ENCODE measurements around the gene BASP1. TPM values are rescaled to one million over a fixed set of nuclear protein-coding genes. Genes with fewer than 3 reads are reported as not detected.

The BASP1 gene
- total and polyA plus RNA-seq, 2 donors (not counting 1 experiment from before 2014, with no cell fraction given), result 53.0 to 66.4 TPM

- CTCF ChIA-PET, result no interaction called here
- Mint-ChIP-seq H3K9me3 (ENCODE audit: insufficient read depth) (no peaks in the 10 kb centered on the region), H3K27ac (peak overlapping the region; percentile 60), H3K4me1 (peaks cover 64% of the 10 kb centered on the region), H3K27me3 (no peaks in the 10 kb centered on the region), H3K4me3 (peak overlapping the region; percentile 49)
- H3K9me3 ChIP-seq (ENCODE audit: control extremely low read depth in 1 of 3, control insufficient read depth in 2 of 3, insufficient read depth in 1 of 3, low read length in 2 of 3), result no peaks in the 10 kb centered on the region
- no peak overlapping the region for H3K4me3 ChIP-seq (ENCODE audit: control extremely low read depth in 1 of 5, extremely low read depth in 1 of 5, insufficient read depth in 1 of 5, low read depth in 2 of 5, low read length in 4 of 5)
- no peak overlapping the region for H2AFZ ChIP-seq (ENCODE audit: insufficient read depth, low read depth, low read length, poor library complexity, severe bottlenecking)
- H3K27me3 ChIP-seq (replicated peaks in 1 of 4; ENCODE audit: control extremely low read depth in 1 of 4, control insufficient read depth in 3 of 4, insufficient read depth in 4 of 4, low read length in 3 of 4), result no peaks in the 10 kb centered on the region
- no peak overlapping the region for H3K9ac ChIP-seq (ENCODE audit: low read length)
- H3K4me1 ChIP-seq (ENCODE audit: control insufficient read depth in 2 of 2, insufficient read depth in 2 of 2, low read length in 2 of 2), result peaks cover 25 to 27% of the 10 kb centered on the region in 2 donors
- POLR2A ChIA-PET, result interaction anchor here (0.7 kb wide), 2 partner anchors 14 to 483 kb away, joined by 3 to 4 read pairs; no protein-coding TSS in a partner anchor
- WGBS (ENCODE audit: insufficient coverage), result 93% methylated on average over 4 of the region's 7 CpGs
- H4K20me1 ChIP-seq (ENCODE audit: control insufficient read depth, insufficient read depth, low read length, poor library complexity, severe bottlenecking), result peaks cover 81% of the 10 kb centered on the region
- intact Hi-C loops (cut with micrococcal nuclease), result loop anchor here (2.0 kb wide), 1 partner anchor 15 kb away; no protein-coding TSS in a partner anchor
- no peak for TF ChIP-seq EZH2 (IDR thresholded peaks at IDR 0.05; ENCODE audit: borderline replicate concordance, insufficient read depth, low read depth, low read length, poor library complexity, severe bottlenecking)
- TF ChIP-seq CTCF (IDR thresholded peaks at IDR 0.05), result no peak
- H3K27ac ChIP-seq (ENCODE audit: low read length in 2 of 2), result no peak overlapping the region
- ATAC-seq (ENCODE audit: low read depth) (no peak), DNase-seq (no peak)
- peaks cover under 1 to 5% of the 10 kb centered on the region in 2 experiments for H3K36me3 ChIP-seq (replicated peaks in 1 of 2; ENCODE audit: control extremely low read depth in 1 of 2, control insufficient read depth in 1 of 2, extremely low read depth in 1 of 2, insufficient read depth in 2 of 2, low read length in 1 of 2)
- peaks cover 100% of the 10 kb centered on the region for H3K79me2 ChIP-seq (ENCODE audit: control insufficient read depth, insufficient read depth, low read length)
- peak overlapping the region; percentile 1 for H3K4me2 ChIP-seq (replicated peaks; ENCODE audit: low read depth, low read length, poor library complexity, severe bottlenecking)
Measured at GRCh38 chr5:17241635-17242034, 24.2 kb downstream of the BASP1 start.

GRCh38 chr5:17243287-17244063 lies 26.0 kb downstream of the BASP1 start:
- CTCF ChIA-PET, result no interaction called here
- DNase-seq (no peak), ATAC-seq (ENCODE audit: low read depth) (no peak)
- no peak for TF ChIP-seq EZH2 (IDR thresholded peaks at IDR 0.05; ENCODE audit: borderline replicate concordance, insufficient read depth, low read depth, low read length, poor library complexity, severe bottlenecking)
- Mint-ChIP-seq H3K4me3 (no peak overlapping the region), H3K27ac (peak overlapping the region; percentile 78), H3K4me1 (peaks cover 70% of the 10 kb centered on the region), H3K9me3 (ENCODE audit: insufficient read depth) (no peaks in the 10 kb centered on the region), H3K27me3 (no peaks in the 10 kb centered on the region)
- intact Hi-C loops (cut with micrococcal nuclease), result loop anchor here (2.0 kb wide), 1 partner anchor 13 kb away; no protein-coding TSS in a partner anchor
- Histone ChIP-seq H2AFZ (ENCODE audit: insufficient read depth, low read depth, low read length, poor library complexity, severe bottlenecking) (no peak overlapping the region), H3K79me2 (ENCODE audit: control insufficient read depth, insufficient read depth, low read length) (peaks cover 100% of the 10 kb centered on the region), H3K4me2 (replicated peaks; ENCODE audit: low read depth, low read length, poor library complexity, severe bottlenecking) (no peak overlapping the region), H3K36me3 (replicated peaks in 1 of 2; ENCODE audit: control extremely low read depth in 1 of 2, control insufficient read depth in 1 of 2, extremely low read depth in 1 of 2, insufficient read depth in 2 of 2, low read length in 1 of 2) (peaks cover under 1 to 5% of the 10 kb centered on the region in 2 experiments), H3K4me1 (ENCODE audit: control insufficient read depth in 2 of 2, insufficient read depth in 2 of 2, low read length in 2 of 2) (peaks cover 25% of the 10 kb centered on the region in 2 donors), H4K20me1 (ENCODE audit: control insufficient read depth, insufficient read depth, low read length, poor library complexity, severe bottlenecking) (peaks cover 79% of the 10 kb centered on the region), H3K27me3 (replicated peaks in 1 of 4; ENCODE audit: control extremely low read depth in 1 of 4, control insufficient read depth in 3 of 4, insufficient read depth in 4 of 4, low read length in 3 of 4) (no peaks in the 10 kb centered on the region), H3K4me3 (ENCODE audit: control extremely low read depth in 1 of 5, extremely low read depth in 1 of 5, insufficient read depth in 1 of 5, low read depth in 2 of 5, low read length in 4 of 5) (no peak overlapping the region), H3K27ac (ENCODE audit: low read length in 2 of 2) (peak overlapping the region in 1 of 2 donors; percentile 34), H3K9me3 (ENCODE audit: control extremely low read depth in 1 of 3, control insufficient read depth in 2 of 3, insufficient read depth in 1 of 3, low read length in 2 of 3) (no peaks in the 10 kb centered on the region), H3K9ac (ENCODE audit: low read length) (no peak overlapping the region)
- WGBS (ENCODE audit: insufficient coverage), result 81% methylated on average over 4 of the region's 12 CpGs
- POLR2A ChIA-PET, result no interaction called here

Measured in B cell (primary cell).